ENCODE data around the gene TNFRSF12A. TPM values are rescaled to one million over a fixed set of nuclear protein-coding genes. Genes with fewer than 3 reads are reported as not detected.

Gene TNFRSF12A
- total and polyA plus RNA-seq, 9 of the 15 experiments (the other 6 are each of a cell fraction or from before 2014, with no cell fraction given) = 0.41 to 61.8 (median 26.5) TPM

DNA sequence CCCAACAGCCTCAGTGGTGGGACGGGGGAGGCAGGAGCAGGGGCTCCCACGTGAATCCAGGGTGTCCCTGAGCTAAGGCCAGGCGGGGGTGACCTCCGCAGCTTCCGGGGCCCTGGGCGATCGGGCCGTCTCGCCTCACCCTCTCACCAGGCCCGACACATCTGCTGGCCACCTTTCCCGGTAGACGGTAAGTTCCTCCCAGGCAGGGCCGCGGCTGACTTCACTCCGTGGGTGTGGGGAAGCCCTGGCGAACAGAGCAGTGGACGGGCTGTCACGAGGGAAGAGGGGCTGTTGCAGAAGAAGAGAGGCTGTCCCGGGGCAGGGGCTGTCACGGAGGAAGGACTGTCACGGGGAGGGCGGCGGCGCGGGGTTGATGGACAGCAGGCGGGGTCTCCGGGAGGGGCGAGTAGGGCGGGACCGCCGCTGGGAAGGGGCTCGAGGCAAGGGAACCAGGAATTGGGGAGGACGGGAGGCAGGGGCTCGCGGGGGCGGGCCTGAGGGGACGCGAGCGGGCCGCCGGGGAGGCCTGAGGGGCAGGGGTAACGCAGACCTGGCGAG, 40.4 kb upstream of the TNFRSF12A start:
- peak overlapping the region; percentile 12; the same call in 1 of the 2 replicates for H2AFZ ChIP-seq (ENCODE audit: low read depth, low read length)
- peak; percentile 69 to 82 (median 78) for DNase-seq (ENCODE audit: extremely low read depth in 1 of 4, low spot score in 3 of 4)
- peak overlapping the region; percentile 97 for H3K4me2 ChIP-seq (ENCODE audit: insufficient read depth, low read length)
- peak overlapping the region; percentile 97 to 100 for H3K9ac ChIP-seq (ENCODE audit: insufficient read depth in 1 of 2, low read depth in 2 of 2, low read length in 2 of 2)
- no peaks in the 10 kb centered on the region for H3K9me1 ChIP-seq (ENCODE audit: control insufficient read depth, insufficient read depth, low read length)
- TSS peak; percentile 43 for BruUV-seq (replicated peaks)
- peak overlapping the region; percentile 99 for H3K27ac ChIP-seq (ENCODE audit: extremely low read depth, low read depth, low read length)
- H4K20me1 ChIP-seq (replicated peaks; ENCODE audit: control insufficient read depth, insufficient read depth, low read length) = no peaks in the 10 kb centered on the region; the same call in 1 of the 2 replicates
- no peaks in the 10 kb centered on the region for H3K9me3 ChIP-seq (replicated peaks; ENCODE audit: control insufficient read depth, insufficient read depth, low read depth, low read length)
- H3K79me2 ChIP-seq (ENCODE audit: control insufficient read depth, insufficient read depth, low read length) = peaks cover 47% of the 10 kb centered on the region
- intact Hi-C loops (cut with micrococcal nuclease) (loop anchor here (2.0 to 5.0 kb wide), 3 partner anchors 52 to 107 kb away; no protein-coding TSS in a partner anchor), in situ Hi-C loops (cut with MboI) (no loop called here)
- H3K27me3 ChIP-seq (ENCODE audit: control insufficient read depth in 2 of 2, insufficient read depth in 2 of 2, low read length in 2 of 2) = no peaks in the 10 kb centered on the region
- POLR2A ChIA-PET = interaction anchor here (0.6 to 3.5 kb wide), 6 partner anchors 7 to 1202 kb away, joined by 3 to 23 read pairs (median 4); partner anchors contain the start of genes KREMEN2 and PAQR4
- no peak for FAIRE-seq
- peak overlapping the region; percentile 63 for H3K4me3 ChIP-seq
- peaks cover 19 to 83% of the 10 kb centered on the region in 2 experiments for H3K4me1 ChIP-seq (replicated peaks in 1 of 2; ENCODE audit: control insufficient read depth in 2 of 2, insufficient read depth in 2 of 2, low read length in 2 of 2)
- H3K36me3 ChIP-seq (ENCODE audit: control insufficient read depth, insufficient read depth, low read length) = peaks cover 48% of the 10 kb centered on the region; the same call in 2 of the 3 replicates
- ATAC-seq = peak; percentile 39
- CTCF ChIA-PET (ENCODE audit: low intra/inter-chr PET ratio) = interaction anchor here (0.6 kb wide), 1 partner anchor 40 kb away, joined by 6 read pairs; no protein-coding TSS in a partner anchor
- under 1% methylated on average over 27 of the region's 43 CpGs for WGBS (ENCODE audit: insufficient coverage, low coverage, missing lambda C conversion rate)
- TF ChIP-seq ZFP36 (IDR thresholded peaks at IDR 0.05; ENCODE audit: low read depth, low read length, partially characterized antibody) = peak; percentile 20
- TF ChIP-seq, protein P1, sequence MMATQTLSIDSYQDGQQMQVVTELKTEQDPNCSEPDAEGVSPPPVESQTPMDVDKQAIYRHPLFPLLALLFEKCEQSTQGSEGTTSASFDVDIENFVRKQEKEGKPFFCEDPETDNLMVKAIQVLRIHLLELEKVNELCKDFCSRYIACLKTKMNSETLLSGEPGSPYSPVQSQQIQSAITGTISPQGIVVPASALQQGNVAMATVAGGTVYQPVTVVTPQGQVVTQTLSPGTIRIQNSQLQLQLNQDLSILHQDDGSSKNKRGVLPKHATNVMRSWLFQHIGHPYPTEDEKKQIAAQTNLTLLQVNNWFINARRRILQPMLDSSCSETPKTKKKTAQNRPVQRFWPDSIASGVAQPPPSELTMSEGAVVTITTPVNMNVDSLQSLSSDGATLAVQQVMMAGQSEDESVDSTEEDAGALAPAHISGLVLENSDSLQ (IDR thresholded peaks at IDR 0.05) = peak; percentile 96
- TF ChIP-seq, protein P2, sequence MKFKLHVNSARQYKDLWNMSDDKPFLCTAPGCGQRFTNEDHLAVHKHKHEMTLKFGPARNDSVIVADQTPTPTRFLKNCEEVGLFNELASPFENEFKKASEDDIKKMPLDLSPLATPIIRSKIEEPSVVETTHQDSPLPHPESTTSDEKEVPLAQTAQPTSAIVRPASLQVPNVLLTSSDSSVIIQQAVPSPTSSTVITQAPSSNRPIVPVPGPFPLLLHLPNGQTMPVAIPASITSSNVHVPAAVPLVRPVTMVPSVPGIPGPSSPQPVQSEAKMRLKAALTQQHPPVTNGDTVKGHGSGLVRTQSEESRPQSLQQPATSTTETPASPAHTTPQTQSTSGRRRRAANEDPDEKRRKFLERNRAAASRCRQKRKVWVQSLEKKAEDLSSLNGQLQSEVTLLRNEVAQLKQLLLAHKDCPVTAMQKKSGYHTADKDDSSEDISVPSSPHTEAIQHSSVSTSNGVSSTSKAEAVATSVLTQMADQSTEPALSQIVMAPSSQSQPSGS (CRISPR knock-in tag; IDR thresholded peaks at IDR 0.05) = no peak
- peak; percentile 69; the same call in 1 of the 2 replicates for TF ChIP-seq FOXK1 (CRISPR knock-in tag; IDR thresholded peaks at IDR 0.05; ENCODE audit: borderline replicate concordance)
- TF ChIP-seq SIN3A (IDR thresholded peaks at IDR 0.05; ENCODE audit: borderline replicate concordance in 2 of 2, control insufficient read depth in 1 of 2, low read depth in 2 of 2, low read length in 2 of 2) = peak in 1 of 2 experiments; percentile 63; a peak in 2 of 4 replicates
- TF ChIP-seq, protein P3, sequence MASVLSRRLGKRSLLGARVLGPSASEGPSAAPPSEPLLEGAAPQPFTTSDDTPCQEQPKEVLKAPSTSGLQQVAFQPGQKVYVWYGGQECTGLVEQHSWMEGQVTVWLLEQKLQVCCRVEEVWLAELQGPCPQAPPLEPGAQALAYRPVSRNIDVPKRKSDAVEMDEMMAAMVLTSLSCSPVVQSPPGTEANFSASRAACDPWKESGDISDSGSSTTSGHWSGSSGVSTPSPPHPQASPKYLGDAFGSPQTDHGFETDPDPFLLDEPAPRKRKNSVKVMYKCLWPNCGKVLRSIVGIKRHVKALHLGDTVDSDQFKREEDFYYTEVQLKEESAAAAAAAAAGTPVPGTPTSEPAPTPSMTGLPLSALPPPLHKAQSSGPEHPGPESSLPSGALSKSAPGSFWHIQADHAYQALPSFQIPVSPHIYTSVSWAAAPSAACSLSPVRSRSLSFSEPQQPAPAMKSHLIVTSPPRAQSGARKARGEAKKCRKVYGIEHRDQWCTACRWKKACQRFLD (CRISPR knock-in tag; IDR thresholded peaks at IDR 0.05) = 0 out of 2 replicates have a peak, but pooled peaks have one; percentile 2
- TF ChIP-seq PCBP2 (IDR thresholded peaks at IDR 0.05; ENCODE audit: low read depth, low read length, poor library complexity, severe bottlenecking) = no peak
- no peak for TF ChIP-seq TEAD1 (CRISPR knock-in tag; IDR thresholded peaks at IDR 0.05)
- TF ChIP-seq, protein P4, sequence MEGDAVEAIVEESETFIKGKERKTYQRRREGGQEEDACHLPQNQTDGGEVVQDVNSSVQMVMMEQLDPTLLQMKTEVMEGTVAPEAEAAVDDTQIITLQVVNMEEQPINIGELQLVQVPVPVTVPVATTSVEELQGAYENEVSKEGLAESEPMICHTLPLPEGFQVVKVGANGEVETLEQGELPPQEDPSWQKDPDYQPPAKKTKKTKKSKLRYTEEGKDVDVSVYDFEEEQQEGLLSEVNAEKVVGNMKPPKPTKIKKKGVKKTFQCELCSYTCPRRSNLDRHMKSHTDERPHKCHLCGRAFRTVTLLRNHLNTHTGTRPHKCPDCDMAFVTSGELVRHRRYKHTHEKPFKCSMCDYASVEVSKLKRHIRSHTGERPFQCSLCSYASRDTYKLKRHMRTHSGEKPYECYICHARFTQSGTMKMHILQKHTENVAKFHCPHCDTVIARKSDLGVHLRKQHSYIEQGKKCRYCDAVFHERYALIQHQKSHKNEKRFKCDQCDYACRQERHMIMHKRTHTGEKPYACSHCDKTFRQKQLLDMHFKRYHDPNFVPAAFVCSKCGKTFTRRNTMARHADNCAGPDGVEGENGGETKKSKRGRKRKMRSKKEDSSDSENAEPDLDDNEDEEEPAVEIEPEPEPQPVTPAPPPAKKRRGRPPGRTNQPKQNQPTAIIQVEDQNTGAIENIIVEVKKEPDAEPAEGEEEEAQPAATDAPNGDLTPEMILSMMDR (IDR thresholded peaks at IDR 0.05 in 2 of 3, conservative IDR thresholded peaks at IDR 0.05 in 1 of 3; ENCODE audit: insufficient read depth in 2 of 3, low read depth in 1 of 3, low read length in 3 of 3) = no peak
- TF ChIP-seq BRCA1 (IDR thresholded peaks at IDR 0.05) = no peak
- TF ChIP-seq BRCA1 (CRISPR knock-in tag; IDR thresholded peaks at IDR 0.05) = no peak
- no peak for TF ChIP-seq TCF3 (CRISPR knock-in tag; IDR thresholded peaks at IDR 0.05)
- TF ChIP-seq ZNF785 (CRISPR knock-in tag; IDR thresholded peaks at IDR 0.05) = no peak
- no peak for TF ChIP-seq ZNF140 (CRISPR knock-in tag; IDR thresholded peaks at IDR 0.05)
- TF ChIP-seq TAF9B (IDR thresholded peaks at IDR 0.05; ENCODE audit: partially characterized antibody) = no peak
- TF ChIP-seq NFIC (IDR thresholded peaks at IDR 0.05) = peak; percentile 37

Measured in K562 (cell line).